Measurements from ENCODE around the gene SND1.

Gene SND1

GRCh38 chr7:127903892-127904669 is 252.1 kb downstream of the SND1 start:
- H3K79me2 ChIP-seq (ENCODE audit: insufficient read depth, low read length): 0 out of 2 replicates have a peak, but pooled peaks cover 5% of the 10 kb centered on the region
- TF ChIP-seq EZH2phosphoT487 (conservative IDR thresholded peaks at IDR 0.05; ENCODE audit: low read length): no peak
- TF ChIP-seq CTCF (IDR thresholded peaks at IDR 0.05; ENCODE audit: insufficient read depth, low read length, poor library complexity, severe bottlenecking): no peak
- no peak overlapping the region for H2AFZ ChIP-seq (ENCODE audit: low read depth, low read length, severe bottlenecking)
- no peaks in the 10 kb centered on the region for H3K9me2 ChIP-seq (replicated peaks; ENCODE audit: insufficient read depth, low read length)
- no peak overlapping the region for H3K9ac ChIP-seq (ENCODE audit: low read length)
- H3K36me3 ChIP-seq (ENCODE audit: low read length): peaks cover 5% of the 10 kb centered on the region; the same call in 1 of the 2 replicates
- no peak overlapping the region for H3K4me2 ChIP-seq (ENCODE audit: low read depth, low read length, poor library complexity, severe bottlenecking)
- no peaks in the 10 kb centered on the region for H3K27me3 ChIP-seq (ENCODE audit: low read length)
- no peaks in the 10 kb centered on the region for H3K9me3 ChIP-seq (ENCODE audit: insufficient read depth, low read length)
- H3K4me3 ChIP-seq (ENCODE audit: insufficient read depth, low read length, poor library complexity, severe bottlenecking): no peak overlapping the region
- H3F3A ChIP-seq (ENCODE audit: insufficient read depth): no peaks in the 10 kb centered on the region
- no peaks in the 10 kb centered on the region for H4K20me1 ChIP-seq (ENCODE audit: low read depth, low read length)
- H3K27ac ChIP-seq (ENCODE audit: low read depth, low read length): no peak overlapping the region

GRCh38 chr7:127904670-127904985 is 252.6 kb downstream of the SND1 start:
- no peaks in the 10 kb centered on the region for H3K9me3 ChIP-seq (ENCODE audit: insufficient read depth, low read length)
- TF ChIP-seq EZH2phosphoT487 (conservative IDR thresholded peaks at IDR 0.05; ENCODE audit: low read length) (no peak), CTCF (IDR thresholded peaks at IDR 0.05; ENCODE audit: insufficient read depth, low read length, poor library complexity, severe bottlenecking) (no peak)
- H3K4me3 ChIP-seq (ENCODE audit: insufficient read depth, low read length, poor library complexity, severe bottlenecking): no peak overlapping the region
- no peaks in the 10 kb centered on the region for H3K9me2 ChIP-seq (replicated peaks; ENCODE audit: insufficient read depth, low read length)
- no peak overlapping the region for H2AFZ ChIP-seq (ENCODE audit: low read depth, low read length, severe bottlenecking)
- no peak overlapping the region for H3K27ac ChIP-seq (ENCODE audit: low read depth, low read length)
- no peaks in the 10 kb centered on the region for H4K20me1 ChIP-seq (ENCODE audit: low read depth, low read length)
- peaks cover 5% of the 10 kb centered on the region; the same call in 1 of the 2 replicates for H3K36me3 ChIP-seq (ENCODE audit: low read length)
- H3K9ac ChIP-seq (ENCODE audit: low read length): no peak overlapping the region
- 0 out of 2 replicates have a peak, but pooled peaks cover 5% of the 10 kb centered on the region for H3K79me2 ChIP-seq (ENCODE audit: insufficient read depth, low read length)
- no peaks in the 10 kb centered on the region for H3F3A ChIP-seq (ENCODE audit: insufficient read depth)
- H3K4me2 ChIP-seq (ENCODE audit: low read depth, low read length, poor library complexity, severe bottlenecking): no peak overlapping the region
- H3K27me3 ChIP-seq (ENCODE audit: low read length): no peaks in the 10 kb centered on the region

GRCh38 chr7:127905021-127905420 is 253.0 kb downstream of the SND1 start:
- no peaks in the 10 kb centered on the region for H3F3A ChIP-seq (ENCODE audit: insufficient read depth)
- H3K27ac ChIP-seq (ENCODE audit: low read depth, low read length): no peak overlapping the region
- H3K9ac ChIP-seq (ENCODE audit: low read length): no peak overlapping the region
- H3K9me2 ChIP-seq (replicated peaks; ENCODE audit: insufficient read depth, low read length): no peaks in the 10 kb centered on the region
- H3K79me2 ChIP-seq (ENCODE audit: insufficient read depth, low read length): 0 out of 2 replicates have a peak, but pooled peaks cover 5% of the 10 kb centered on the region
- H2AFZ ChIP-seq (ENCODE audit: low read depth, low read length, severe bottlenecking): no peak overlapping the region
- no peaks in the 10 kb centered on the region for H3K27me3 ChIP-seq (ENCODE audit: low read length)
- peaks cover 5% of the 10 kb centered on the region; the same call in 1 of the 2 replicates for H3K36me3 ChIP-seq (ENCODE audit: low read length)
- H3K4me3 ChIP-seq (ENCODE audit: insufficient read depth, low read length, poor library complexity, severe bottlenecking): no peak overlapping the region
- TF ChIP-seq CTCF (IDR thresholded peaks at IDR 0.05; ENCODE audit: insufficient read depth, low read length, poor library complexity, severe bottlenecking) (no peak), EZH2phosphoT487 (conservative IDR thresholded peaks at IDR 0.05; ENCODE audit: low read length) (no peak)
- no peaks in the 10 kb centered on the region for H3K9me3 ChIP-seq (ENCODE audit: insufficient read depth, low read length)
- H3K4me2 ChIP-seq (ENCODE audit: low read depth, low read length, poor library complexity, severe bottlenecking): no peak overlapping the region
- H4K20me1 ChIP-seq (ENCODE audit: low read depth, low read length): no peaks in the 10 kb centered on the region

Measured in SU-DHL-6 (cell line).